Prostate gland (tissue), 2 donors: Measurements from ENCODE around the gene MGLL. TPM values are rescaled to one million over a fixed set of nuclear protein-coding genes. Genes with fewer than 3 reads are reported as not detected.

Experiments used
- DNase-seq: peaks from one replicate; pipeline ENCODE4 v3.0.0-alpha.2; 2019; ENCODE audit warnings: low spot score
- H3K27ac ChIP-seq, 2 donors: fragments of 200-600 bp; sonication (generic); 2 replicates each; pipeline ENCODE4 v1.5.1; 2017 to 2019
- H3K27me3 ChIP-seq: fragments of 200-600 bp; sonication (generic); replicated peaks from 2 replicates; pipeline ENCODE4 v1.5.1; 2019; ENCODE audit not compliant: insufficient read depth
- H3K36me3 ChIP-seq, 2 donors: fragments of 200-600 bp; sonication (generic); 1 replicate in 1 of 2; 2 replicates in 1 of 2; pipeline versions ENCODE4 v1.5.1 to v1.8.1; 2017 to 2019
- H3K4me1 ChIP-seq: fragments of 200-600 bp; sonication (generic); replicated peaks from 2 replicates; pipeline ENCODE4 v1.5.1; 2019
- H3K4me3 ChIP-seq, 2 donors: fragments of 200-600 bp; sonication (generic); 2 replicates each; pipeline ENCODE4 v1.5.1; 2017 to 2019
- H3K9me3 ChIP-seq: fragments of 200-600 bp; sonication (generic); 2 replicates; pipeline ENCODE4 v1.5.1; 2017
- CTCF ChIP-seq, 4 experiments: fragments of 200-600 bp in 2 of 4; fragments of 450-650 bp in 2 of 4; sonication (generic) in 2 of 4; IDR thresholded peaks; 1 replicate in 3 of 4; 2 replicates in 1 of 4; pipeline ENCODE4 v1.5.1; 2016 to 2019; ENCODE audit warnings: antibody characterized with exemption in 4 of 4, mild to moderate bottlenecking in 2 of 4, moderate library complexity in 2 of 4
- POLR2A ChIP-seq: fragments of 450-650 bp; IDR thresholded peaks from one replicate; pipeline ENCODE4 v1.6.1; 2016; ENCODE audit warnings: antibody characterized with exemption, mild to moderate bottlenecking
- POLR2AphosphoS5 ChIP-seq: sonication (generic); formaldehyde crosslinking; IDR thresholded peaks from one replicate; pipeline ENCODE4 v1.6.1; 2017; ENCODE audit warnings: antibody characterized with exemption
- WGBS: methylation state at CpG from one replicate; pipeline ENCODE4 v1.1.5; 2018; 5-methylcytosine and 5-hydroxymethylcytosine counted together
- intact Hi-C: fragments of 100-400 bp; cut with DNase I; formaldehyde crosslinking; loops from one replicate; pipeline ENCODE4 v1.14.2; 2022
- total RNA-seq, 2 donors: library from RNA; depleted of rRNA; stranded (reverse); fragments of >200 nt; gene quantifications; one replicate each; pipeline ENCODE4 v1.1.0, GENCODE V29; 2016

The MGLL gene
- total RNA-seq, 2 donors from 2014 or later, result 20.0 to 31.8 TPM

GRCh38 chr3:127690106-127690505 is 132.2 kb downstream of the MGLL start:
- Histone ChIP-seq H3K27me3 (no peaks in the 10 kb centered on the region), H3K9me3 (no peaks in the 10 kb centered on the region), H3K36me3 (no peaks in the 10 kb centered on the region), H3K4me1 (peaks cover 5% of the 10 kb centered on the region), H3K4me3 (no peak overlapping the region), H3K27ac (peak overlapping the region in 1 of 2 donors; percentile 50)
- intact Hi-C loops, result loop anchor here (5.0 kb wide), 1 partner anchor 38 kb away; no protein-coding TSS in a partner anchor
- no peak for DNase-seq
- TF ChIP-seq POLR2AphosphoS5, result no peak
- no peak for TF ChIP-seq POLR2A
- TF ChIP-seq CTCF (IDR thresholded peaks at IDR 0.05), result no peak
- WGBS, result 27% methylated on average over 4 of the region's 4 CpGs

- no peak overlapping the region for H3K27ac ChIP-seq
- peaks cover 5% of the 10 kb centered on the region for H3K4me1 ChIP-seq
- H3K27me3 ChIP-seq, result no peaks in the 10 kb centered on the region
- no peak overlapping the region for H3K4me3 ChIP-seq
- TF ChIP-seq POLR2A, result no peak
- no peaks in the 10 kb centered on the region for H3K9me3 ChIP-seq
- intact Hi-C loops, result no loop called here
- WGBS, result 86% methylated on average over 19 of the region's 19 CpGs
- H3K36me3 ChIP-seq, result no peaks in the 10 kb centered on the region
- no peak for DNase-seq
Measured at GRCh38 chr3:127689266-127689860, 133.0 kb downstream of the MGLL start.

- peaks cover 5% of the 10 kb centered on the region for H3K4me1 ChIP-seq
- H3K4me3 ChIP-seq, result no peak overlapping the region
- DNase-seq, result no peak
- no peaks in the 10 kb centered on the region for H3K9me3 ChIP-seq
- no peak for TF ChIP-seq CTCF (IDR thresholded peaks at IDR 0.05)
- TF ChIP-seq POLR2A, result no peak
- no peak for TF ChIP-seq POLR2AphosphoS5
- H3K27ac ChIP-seq, result peak overlapping the region in 1 of 2 donors; percentile 4
- intact Hi-C loops, result no loop called here
- no peaks in the 10 kb centered on the region for H3K36me3 ChIP-seq
- 53% methylated on average over 20 of the region's 20 CpGs for WGBS
- H3K27me3 ChIP-seq, result no peaks in the 10 kb centered on the region
Measured at GRCh38 chr3:127688416-127689265, 133.7 kb downstream of the MGLL start.

GRCh38 chr3:127688022-127688415 is 134.3 kb downstream of the MGLL start:
- no peaks in the 10 kb centered on the region for H3K27me3 ChIP-seq
- no peak for DNase-seq
- no peak overlapping the region for H3K4me3 ChIP-seq
- peaks cover 5% of the 10 kb centered on the region for H3K4me1 ChIP-seq
- H3K9me3 ChIP-seq, result no peaks in the 10 kb centered on the region
- intact Hi-C loops, result no loop called here
- 76% methylated on average over 2 of the region's 2 CpGs for WGBS
- no peaks in the 10 kb centered on the region for H3K36me3 ChIP-seq
- no peak overlapping the region for H3K27ac ChIP-seq
- no peak for TF ChIP-seq POLR2A
- TF ChIP-seq CTCF (IDR thresholded peaks at IDR 0.05), result no peak
- TF ChIP-seq POLR2AphosphoS5, result no peak

- Histone ChIP-seq H3K27ac (no peak overlapping the region), H3K36me3 (no peaks in the 10 kb centered on the region), H3K4me3 (no peak overlapping the region), H3K9me3 (no peaks in the 10 kb centered on the region), H3K27me3 (no peaks in the 10 kb centered on the region), H3K4me1 (peaks cover 5% of the 10 kb centered on the region)
- TF ChIP-seq POLR2A, result no peak
- no peak for TF ChIP-seq CTCF (IDR thresholded peaks at IDR 0.05)
- no peak for TF ChIP-seq POLR2AphosphoS5
- intact Hi-C loops, result no loop called here
- no peak for DNase-seq
- 96% methylated on average over 2 of the region's 2 CpGs for WGBS
Measured at GRCh38 chr3:127687228-127687737, 135.0 kb downstream of the MGLL start.
